ENCODE results near the gene FAM3B. TPM values are rescaled to one million over a fixed set of nuclear protein-coding genes. Genes with fewer than 3 reads are reported as not detected.

Gene FAM3B
- polyA plus RNA-seq, 3 donors = 4.4 to 53.6 (median 6.8) TPM

- no peak overlapping the region for H3K27ac ChIP-seq (ENCODE audit: low read depth, low read length)
- WGBS, 3 donors = 95 to 98% (median 96%) methylated on average over 4 of the region's 4 CpGs
These were observed 88.7 kb downstream of the FAM3B start for GRCh38 chr21:41405321-41405720.

GRCh38 chr21:41406340-41406739 is 89.7 kb downstream of the FAM3B start:
- H3K27ac ChIP-seq (ENCODE audit: low read depth, low read length) = no peak overlapping the region
- 57 to 85% (median 65%) methylated on average over 6 of the region's 6 CpGs for WGBS, 3 donors

Other genes starting within 250 kb of the FAM3B start
- gene BACE2, start 148.6 kb upstream of the FAM3B start, polyA plus RNA-seq = 10 to 100 TPM; 18.3 to 36.4 (median 19.9) TPM
- gene MX2, start 45.2 kb downstream of the FAM3B start, polyA plus RNA-seq = 10 to 100 TPM in 2 of 3 donors, 1 to 10 TPM in 1; 2.4 to 13.8 (median 12.6) TPM
- gene MX1, start 109.4 kb downstream of the FAM3B start, polyA plus RNA-seq = 10 to 100 TPM in 2 of 3 donors, 1 to 10 TPM in 1; 8.8 to 23.6 (median 12.3) TPM
- gene TMPRSS2, start 191.4 kb downstream of the FAM3B start, polyA plus RNA-seq = 100 to 1,000 TPM in 1 of 3 donors, 10 to 100 TPM in 1, under 1 TPM in 1; 0.11 to 111 (median 11.1) TPM

Data from adipose tissue (tissue), 3 donors.